Measurements from ENCODE around the gene MACROD1.

The MACROD1 gene

GRCh38 chr11:64123679-64124078, 42.2 kb downstream of the MACROD1 start:
- Histone ChIP-seq H3K27me3 (ENCODE audit: control insufficient read depth, insufficient read depth, low read length) (peaks cover 4% of the 10 kb centered on the region), H3K9me3 (replicated peaks; ENCODE audit: low read length) (no peaks in the 10 kb centered on the region), H3K4me2 (ENCODE audit: low read length) (no peak overlapping the region), H3K36me3 (ENCODE audit: insufficient read depth, low read length) (no peaks in the 10 kb centered on the region), H3K4me1 (ENCODE audit: control insufficient read depth, insufficient read depth, low read length) (peaks cover 22% of the 10 kb centered on the region), H3K4me3 (ENCODE audit: low read length) (no peak overlapping the region), H3K9ac (ENCODE audit: low read depth, low read length) (no peak overlapping the region)

- Histone ChIP-seq H3K4me1 (ENCODE audit: control insufficient read depth, insufficient read depth, low read length) (peaks cover 22% of the 10 kb centered on the region), H3K36me3 (ENCODE audit: insufficient read depth, low read length) (no peaks in the 10 kb centered on the region), H3K4me3 (ENCODE audit: low read length) (no peak overlapping the region), H3K9ac (ENCODE audit: low read depth, low read length) (peak overlapping the region; percentile 25), H3K4me2 (ENCODE audit: low read length) (no peak overlapping the region), H3K27me3 (ENCODE audit: control insufficient read depth, insufficient read depth, low read length) (peaks cover 4% of the 10 kb centered on the region), H3K9me3 (replicated peaks; ENCODE audit: low read length) (no peaks in the 10 kb centered on the region)
Measured at GRCh38 chr11:64122411-64123410, 43.2 kb downstream of the MACROD1 start.

GRCh38 chr11:64121663-64122410, 44.1 kb downstream of the MACROD1 start:
- no peaks in the 10 kb centered on the region for H3K9me3 ChIP-seq (replicated peaks; ENCODE audit: low read length)
- H3K4me2 ChIP-seq (ENCODE audit: low read length): peak overlapping the region; percentile 12
- H3K4me1 ChIP-seq (ENCODE audit: control insufficient read depth, insufficient read depth, low read length): peaks cover 22% of the 10 kb centered on the region
- H3K27me3 ChIP-seq (ENCODE audit: control insufficient read depth, insufficient read depth, low read length): peaks cover 4% of the 10 kb centered on the region
- H3K9ac ChIP-seq (ENCODE audit: low read depth, low read length): peak overlapping the region; percentile 34
- H3K36me3 ChIP-seq (ENCODE audit: insufficient read depth, low read length): no peaks in the 10 kb centered on the region
- no peak overlapping the region for H3K4me3 ChIP-seq (ENCODE audit: low read length)

GRCh38 chr11:64120951-64121569, 44.9 kb downstream of the MACROD1 start:
- H3K4me2 ChIP-seq (ENCODE audit: low read length): no peak overlapping the region
- no peaks in the 10 kb centered on the region for H3K9me3 ChIP-seq (replicated peaks; ENCODE audit: low read length)
- H3K36me3 ChIP-seq (ENCODE audit: insufficient read depth, low read length): no peaks in the 10 kb centered on the region
- H3K9ac ChIP-seq (ENCODE audit: low read depth, low read length): peak overlapping the region; percentile 34
- H3K4me1 ChIP-seq (ENCODE audit: control insufficient read depth, insufficient read depth, low read length): peaks cover 22% of the 10 kb centered on the region
- H3K27me3 ChIP-seq (ENCODE audit: control insufficient read depth, insufficient read depth, low read length): peaks cover 4% of the 10 kb centered on the region
- H3K4me3 ChIP-seq (ENCODE audit: low read length): no peak overlapping the region

- Histone ChIP-seq H3K36me3 (ENCODE audit: insufficient read depth, low read length) (no peaks in the 10 kb centered on the region), H3K4me2 (ENCODE audit: low read length) (no peak overlapping the region), H3K4me3 (ENCODE audit: low read length) (no peak overlapping the region), H3K27me3 (ENCODE audit: control insufficient read depth, insufficient read depth, low read length) (peaks cover 4% of the 10 kb centered on the region), H3K9ac (ENCODE audit: low read depth, low read length) (no peak overlapping the region), H3K9me3 (replicated peaks; ENCODE audit: low read length) (no peaks in the 10 kb centered on the region), H3K4me1 (ENCODE audit: control insufficient read depth, insufficient read depth, low read length) (peaks cover 22% of the 10 kb centered on the region)
Measured at GRCh38 chr11:64119700-64120099, 46.2 kb downstream of the MACROD1 start.

- H3K9me3 ChIP-seq (replicated peaks; ENCODE audit: low read length): no peaks in the 10 kb centered on the region
- H3K27me3 ChIP-seq (ENCODE audit: control insufficient read depth, insufficient read depth, low read length): peaks cover 3% of the 10 kb centered on the region
- peaks cover 22% of the 10 kb centered on the region for H3K4me1 ChIP-seq (ENCODE audit: control insufficient read depth, insufficient read depth, low read length)
- H3K9ac ChIP-seq (ENCODE audit: low read depth, low read length): no peak overlapping the region
- H3K4me3 ChIP-seq (ENCODE audit: low read length): no peak overlapping the region
- H3K4me2 ChIP-seq (ENCODE audit: low read length): no peak overlapping the region
- H3K36me3 ChIP-seq (ENCODE audit: insufficient read depth, low read length): no peaks in the 10 kb centered on the region
Measured at GRCh38 chr11:64118876-64119665, 46.8 kb downstream of the MACROD1 start.

- no peaks in the 10 kb centered on the region for H3K27me3 ChIP-seq (ENCODE audit: control insufficient read depth, insufficient read depth, low read length)
- no peak overlapping the region for H3K9ac ChIP-seq (ENCODE audit: low read depth, low read length)
- no peaks in the 10 kb centered on the region for H3K36me3 ChIP-seq (ENCODE audit: insufficient read depth, low read length)
- H3K4me3 ChIP-seq (ENCODE audit: low read length): no peak overlapping the region
- H3K9me3 ChIP-seq (replicated peaks; ENCODE audit: low read length): no peaks in the 10 kb centered on the region
- no peak overlapping the region for H3K4me2 ChIP-seq (ENCODE audit: low read length)
- H3K4me1 ChIP-seq (ENCODE audit: control insufficient read depth, insufficient read depth, low read length): peaks cover 22% of the 10 kb centered on the region
Measured at GRCh38 chr11:64117763-64118459, 48.0 kb downstream of the MACROD1 start.

- Histone ChIP-seq H3K27me3 (ENCODE audit: control insufficient read depth, insufficient read depth, low read length) (no peaks in the 10 kb centered on the region), H3K4me2 (ENCODE audit: low read length) (no peak overlapping the region), H3K36me3 (ENCODE audit: insufficient read depth, low read length) (no peaks in the 10 kb centered on the region), H3K9ac (ENCODE audit: low read depth, low read length) (no peak overlapping the region), H3K4me1 (ENCODE audit: control insufficient read depth, insufficient read depth, low read length) (peaks cover 3% of the 10 kb centered on the region), H3K4me3 (ENCODE audit: low read length) (no peak overlapping the region), H3K9me3 (replicated peaks; ENCODE audit: low read length) (no peaks in the 10 kb centered on the region)
Measured at GRCh38 chr11:64115531-64116522, 50.1 kb downstream of the MACROD1 start.

GRCh38 chr11:64114231-64114630, 51.7 kb downstream of the MACROD1 start:
- Histone ChIP-seq H3K4me1 (ENCODE audit: control insufficient read depth, insufficient read depth, low read length) (no peaks in the 10 kb centered on the region), H3K9me3 (replicated peaks; ENCODE audit: low read length) (no peaks in the 10 kb centered on the region), H3K4me3 (ENCODE audit: low read length) (no peak overlapping the region), H3K9ac (ENCODE audit: low read depth, low read length) (no peak overlapping the region), H3K27me3 (ENCODE audit: control insufficient read depth, insufficient read depth, low read length) (no peaks in the 10 kb centered on the region), H3K36me3 (ENCODE audit: insufficient read depth, low read length) (no peaks in the 10 kb centered on the region), H3K4me2 (ENCODE audit: low read length) (no peak overlapping the region)

GRCh38 chr11:64113462-64113780, 52.5 kb downstream of the MACROD1 start:
- Histone ChIP-seq H3K27me3 (ENCODE audit: control insufficient read depth, insufficient read depth, low read length) (no peaks in the 10 kb centered on the region), H3K4me3 (ENCODE audit: low read length) (no peak overlapping the region), H3K9ac (ENCODE audit: low read depth, low read length) (no peak overlapping the region), H3K36me3 (ENCODE audit: insufficient read depth, low read length) (no peaks in the 10 kb centered on the region), H3K4me2 (ENCODE audit: low read length) (no peak overlapping the region), H3K9me3 (replicated peaks; ENCODE audit: low read length) (no peaks in the 10 kb centered on the region), H3K4me1 (ENCODE audit: control insufficient read depth, insufficient read depth, low read length) (no peaks in the 10 kb centered on the region)

Measured in skeletal muscle satellite cell (primary cell).